ENCODE measurements around the gene GPC1.

DNA sequence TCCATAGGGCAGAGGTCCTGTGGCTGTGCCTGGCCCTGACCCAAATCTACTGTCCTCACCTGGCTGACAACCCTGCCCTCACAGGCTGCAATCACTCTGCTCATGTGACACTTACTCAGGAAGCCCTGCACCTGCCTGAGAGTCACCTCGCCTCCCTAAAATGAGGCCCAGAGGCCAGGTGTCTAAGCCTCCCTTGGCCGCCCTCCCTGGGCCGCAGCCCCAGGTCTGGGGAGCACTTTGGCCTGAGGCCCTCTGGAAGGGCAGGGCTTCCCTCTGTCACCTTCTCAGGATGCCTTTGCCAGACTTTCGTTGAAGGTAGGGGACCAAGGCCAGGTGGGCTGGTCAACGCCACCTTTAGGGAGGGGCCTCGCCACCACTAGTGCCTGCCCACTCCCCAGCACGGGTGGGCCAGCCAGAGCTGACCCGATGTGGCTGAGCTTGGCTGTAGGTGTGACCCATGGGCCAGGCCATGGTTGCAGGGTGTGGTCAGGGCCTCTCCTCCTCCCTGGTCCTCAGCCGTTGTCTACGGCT, 6.1 kb upstream of the GPC1 start:
- TF ChIP-seq POLR2A (IDR thresholded peaks at IDR 0.05; ENCODE audit: low read length) (no peak), GATA1 (IDR thresholded peaks at IDR 0.05; ENCODE audit: low read depth, low read length) (no peak)

All from erythroblast (primary cell).